BJ (cell line): Measurements from ENCODE around the gene AKTIP. TPM values are rescaled to one million over a fixed set of nuclear protein-coding genes. Genes with fewer than 3 reads are reported as not detected.

Experiments
- CTCF ChIA-PET: fragments of 350-600 bp; formaldehyde crosslinking; extraction: SDS; loops from one replicate; lab custom pipeline; 2021; ENCODE audit warnings: antibody characterized with exemption, inconsistent platforms; lab: Yijun Ruan, JAX
- POLR2A ChIA-PET: fragments of 300-600 bp; sonication (Branson Sonifier 250); formaldehyde crosslinking; extraction: SDS; loops from one replicate; lab custom pipeline; 2021; ENCODE audit warnings: antibody characterized with exemption; lab: Charles Lee
- DNase-seq: peaks from one replicate; pipeline ENCODE4 v3.0.0-alpha.2; 2011; ENCODE audit warnings: low read depth
- H3K27me3 ChIP-seq: 2 replicates; pipeline ENCODE4 v1.6.0; 2011; ENCODE audit warnings: low read length; ENCODE audit not compliant: control insufficient read depth, insufficient read depth
- H3K36me3 ChIP-seq: 2 replicates; pipeline ENCODE4 v1.5.1; 2011; ENCODE audit warnings: low read length; ENCODE audit not compliant: control insufficient read depth, insufficient read depth
- H3K4me3 ChIP-seq: 2 replicates; pipeline ENCODE4 v1.5.1; 2011; ENCODE audit warnings: low read depth, mild to moderate bottlenecking, control low read depth, low read length
- polyA plus RNA-seq: library from polyadenylated mRNA; depleted of rRNA; stranded (reverse); fragments of >200 nt; gene quantifications from 2 replicates; pipeline ENCODE4 v1.2.3, GENCODE V29; 2011
- TF ChIP-seq, protein P1 (sequence below): IDR thresholded peaks from 2 replicates; pipeline ENCODE4 v1.5.1; 2011; ENCODE audit warnings: low read depth, mild to moderate bottlenecking, control low read depth, inconsistent platforms, low read length, moderate library complexity; ENCODE audit not compliant: insufficient read depth

AKTIP gene
- polyA plus RNA-seq, 1 experiment, result 26.0 TPM

DNA sequence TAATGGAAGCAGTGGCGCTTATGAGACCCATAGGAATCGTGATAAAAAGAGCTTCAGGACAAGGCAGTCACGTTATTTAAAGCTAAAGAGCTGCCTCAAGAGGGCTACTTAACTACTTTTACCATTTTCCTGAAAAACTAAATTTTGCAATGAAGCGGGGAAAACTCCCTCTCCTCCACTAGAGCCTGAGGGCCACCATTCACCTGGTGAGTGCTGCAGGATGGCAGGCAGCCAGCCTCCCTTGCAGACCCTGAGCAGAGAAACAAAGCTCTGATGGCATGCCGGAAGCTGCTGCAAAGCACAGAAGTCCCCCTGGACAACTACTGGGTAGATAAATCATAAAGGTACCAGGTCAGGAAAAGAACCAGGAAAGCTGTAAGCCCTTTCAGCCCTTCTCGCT lies 8.4 kb downstream of the AKTIP start:
- DNase-seq, result no peak
- Histone ChIP-seq H3K36me3 (peaks cover 12% of the 10 kb centered on the region), H3K4me3 (no peak overlapping the region), H3K27me3 (no peaks in the 10 kb centered on the region)
- CTCF ChIA-PET, result no interaction called here
- TF ChIP-seq, protein P1, sequence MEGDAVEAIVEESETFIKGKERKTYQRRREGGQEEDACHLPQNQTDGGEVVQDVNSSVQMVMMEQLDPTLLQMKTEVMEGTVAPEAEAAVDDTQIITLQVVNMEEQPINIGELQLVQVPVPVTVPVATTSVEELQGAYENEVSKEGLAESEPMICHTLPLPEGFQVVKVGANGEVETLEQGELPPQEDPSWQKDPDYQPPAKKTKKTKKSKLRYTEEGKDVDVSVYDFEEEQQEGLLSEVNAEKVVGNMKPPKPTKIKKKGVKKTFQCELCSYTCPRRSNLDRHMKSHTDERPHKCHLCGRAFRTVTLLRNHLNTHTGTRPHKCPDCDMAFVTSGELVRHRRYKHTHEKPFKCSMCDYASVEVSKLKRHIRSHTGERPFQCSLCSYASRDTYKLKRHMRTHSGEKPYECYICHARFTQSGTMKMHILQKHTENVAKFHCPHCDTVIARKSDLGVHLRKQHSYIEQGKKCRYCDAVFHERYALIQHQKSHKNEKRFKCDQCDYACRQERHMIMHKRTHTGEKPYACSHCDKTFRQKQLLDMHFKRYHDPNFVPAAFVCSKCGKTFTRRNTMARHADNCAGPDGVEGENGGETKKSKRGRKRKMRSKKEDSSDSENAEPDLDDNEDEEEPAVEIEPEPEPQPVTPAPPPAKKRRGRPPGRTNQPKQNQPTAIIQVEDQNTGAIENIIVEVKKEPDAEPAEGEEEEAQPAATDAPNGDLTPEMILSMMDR, result no peak
- POLR2A ChIA-PET, result interaction anchor here (0.6 kb wide), 1 partner anchor 9 kb away, joined by 3 read pairs; the partner anchor contains the start of gene AKTIP

DNA sequence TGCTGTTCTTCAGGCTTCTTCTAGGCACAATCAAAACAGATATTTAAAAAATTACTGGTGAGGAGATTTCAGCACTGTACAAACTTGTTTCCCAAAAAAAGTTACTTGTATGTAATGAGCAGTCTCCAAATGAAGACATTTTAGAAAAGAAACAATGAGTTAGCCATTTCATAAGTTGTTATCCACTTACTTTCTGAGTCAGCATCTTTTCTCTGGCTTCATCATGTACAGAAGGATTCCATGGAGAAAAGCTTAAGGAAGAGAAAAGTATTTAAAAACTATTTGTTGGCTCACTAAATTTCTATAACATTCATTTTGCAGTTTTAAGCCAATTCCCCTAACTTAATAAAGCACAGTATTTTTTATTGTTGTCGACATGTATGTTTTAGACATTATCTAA lies 10.5 kb downstream of the AKTIP start:
- CTCF ChIA-PET, result no interaction called here
- Histone ChIP-seq H3K4me3 (no peak overlapping the region), H3K27me3 (no peaks in the 10 kb centered on the region), H3K36me3 (peaks cover 12% of the 10 kb centered on the region)
- TF ChIP-seq, protein P1, result no peak
- DNase-seq, result no peak
- POLR2A ChIA-PET, result no interaction called here

DNA sequence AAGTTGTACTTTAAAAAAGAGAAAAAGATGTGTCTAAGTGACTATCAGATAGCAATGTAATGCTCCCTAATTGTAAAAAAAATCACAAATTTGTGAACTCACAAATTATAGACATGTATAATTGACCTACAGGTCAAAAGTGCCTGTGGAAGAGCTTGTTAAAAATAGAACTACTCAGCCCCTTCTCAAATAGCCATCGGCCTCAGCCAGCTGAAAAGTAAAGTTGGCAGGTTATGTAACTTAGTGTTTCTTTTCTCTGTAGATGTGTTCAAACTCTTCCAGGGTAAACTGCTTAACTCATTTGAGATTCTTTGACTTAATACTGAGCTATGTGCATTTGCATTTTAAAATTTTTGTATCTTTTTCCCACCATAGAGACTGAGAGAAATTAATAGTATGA lies 13.3 kb downstream of the AKTIP start:
- TF ChIP-seq, protein P1, result no peak
- Histone ChIP-seq H3K27me3 (no peaks in the 10 kb centered on the region), H3K36me3 (peaks cover 8% of the 10 kb centered on the region), H3K4me3 (no peak overlapping the region)
- ChIA-PET CTCF (interaction anchor here (0.8 kb wide), 1 partner anchor 13 kb away, joined by 3 read pairs; no protein-coding TSS in a partner anchor), POLR2A (no interaction called here)
- no peak for DNase-seq

DNA sequence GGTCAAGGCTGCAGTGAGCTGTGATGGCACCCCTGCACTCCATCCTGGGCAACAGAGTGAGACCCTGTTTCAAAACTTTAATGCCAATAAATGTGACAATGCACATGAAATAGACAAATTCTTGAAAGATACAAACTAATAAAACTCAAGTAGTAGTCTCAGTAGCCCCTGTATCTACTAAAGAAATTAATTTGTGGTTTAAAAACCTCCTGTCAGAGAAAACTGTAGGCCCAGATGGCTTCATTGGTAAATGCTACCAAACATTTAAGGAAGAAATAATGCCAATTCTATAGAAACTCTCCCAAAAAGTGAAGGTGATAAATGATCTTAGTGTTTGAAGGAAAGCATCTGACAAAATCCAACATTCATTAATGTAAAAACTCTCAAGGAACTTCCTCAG lies 16.8 kb downstream of the AKTIP start:
- DNase-seq, result no peak
- ChIA-PET POLR2A (no interaction called here), CTCF (no interaction called here)
- Histone ChIP-seq H3K27me3 (no peaks in the 10 kb centered on the region), H3K36me3 (peaks cover 2% of the 10 kb centered on the region), H3K4me3 (no peak overlapping the region)
- TF ChIP-seq, protein P1, result no peak

DNA sequence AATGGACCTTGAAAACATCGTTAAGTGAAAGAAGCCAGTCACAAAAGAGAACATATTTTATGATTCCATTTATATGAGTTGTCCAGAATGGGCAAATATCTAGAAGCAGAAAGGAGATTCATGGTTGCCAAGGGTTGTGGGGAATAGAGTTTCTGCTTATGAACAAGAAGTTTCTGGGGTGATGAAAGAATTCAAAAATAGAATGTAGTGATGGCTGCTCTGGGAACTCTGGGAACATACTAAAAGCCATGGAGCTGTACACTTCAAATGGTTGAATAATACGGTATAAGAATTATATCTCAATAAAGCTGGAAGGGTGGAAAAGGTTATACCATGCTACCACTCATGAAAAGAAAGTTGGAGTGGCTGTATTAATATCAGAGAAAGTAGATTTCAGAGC lies 18.5 kb downstream of the AKTIP start:
- POLR2A ChIA-PET, result no interaction called here
- no peak for DNase-seq
- CTCF ChIA-PET, result no interaction called here
- H3K4me3 ChIP-seq, result no peak overlapping the region
- TF ChIP-seq, protein P1, result no peak
- H3K27me3 ChIP-seq, result no peaks in the 10 kb centered on the region
- H3K36me3 ChIP-seq, result peaks cover 7% of the 10 kb centered on the region
